ENCODE results near the gene CDR2L. TPM values are rescaled to one million over a fixed set of nuclear protein-coding genes. Genes with fewer than 3 reads are reported as not detected.

CDR2L gene
- total RNA-seq, 1 donor from 2014 or later: 1.1 TPM

DNA sequence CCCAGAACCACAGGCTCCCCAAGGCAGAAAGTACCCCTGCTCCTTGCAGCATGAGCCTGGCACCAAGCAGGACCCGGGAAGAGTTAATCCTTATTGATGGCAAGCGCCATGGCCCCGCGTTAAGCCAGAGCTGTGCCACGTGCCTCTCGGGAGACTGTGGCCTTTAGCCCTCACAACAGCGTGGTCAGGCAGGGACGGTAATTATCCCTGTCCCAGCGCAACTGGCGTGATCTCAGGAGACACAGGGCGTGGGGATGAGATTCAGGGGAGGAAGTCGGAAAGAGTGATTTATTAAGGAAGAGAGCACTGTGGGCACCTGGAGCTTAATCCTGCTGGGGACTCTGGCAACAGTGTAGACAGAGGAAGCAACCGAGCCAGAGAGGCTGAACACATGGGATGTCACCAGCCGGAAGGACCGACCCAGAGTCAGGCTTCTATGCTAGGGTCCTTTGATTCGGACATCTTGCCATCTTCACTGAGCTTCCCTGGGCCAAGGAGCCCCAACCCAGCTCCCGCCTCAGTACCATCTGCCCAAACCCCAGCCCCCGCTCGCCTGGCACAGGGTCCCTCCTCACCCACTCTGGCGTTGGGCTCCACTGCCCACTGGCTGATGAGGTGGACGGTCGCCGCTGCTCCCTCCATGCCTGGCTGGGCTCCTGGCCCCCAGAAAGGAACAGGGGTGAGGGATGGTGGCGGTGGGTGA, 34.9 kb upstream of the CDR2L start:
- Mint-ChIP-seq H3K4me1 (ENCODE audit: low read depth) (no peaks in the 10 kb centered on the region), H3K4me3 (no peak overlapping the region), H3K36me3 (ENCODE audit: low read depth) (no peaks in the 10 kb centered on the region), H3K9me3 (no peaks in the 10 kb centered on the region), H3K27ac (no peak overlapping the region), H3K27me3 (ENCODE audit: insufficient read depth) (peaks cover 3% of the 10 kb centered on the region)
- no peak for DNase-seq (ENCODE audit: low spot score)
- intact Hi-C loops (cut with micrococcal nuclease): no loop called here

DNA sequence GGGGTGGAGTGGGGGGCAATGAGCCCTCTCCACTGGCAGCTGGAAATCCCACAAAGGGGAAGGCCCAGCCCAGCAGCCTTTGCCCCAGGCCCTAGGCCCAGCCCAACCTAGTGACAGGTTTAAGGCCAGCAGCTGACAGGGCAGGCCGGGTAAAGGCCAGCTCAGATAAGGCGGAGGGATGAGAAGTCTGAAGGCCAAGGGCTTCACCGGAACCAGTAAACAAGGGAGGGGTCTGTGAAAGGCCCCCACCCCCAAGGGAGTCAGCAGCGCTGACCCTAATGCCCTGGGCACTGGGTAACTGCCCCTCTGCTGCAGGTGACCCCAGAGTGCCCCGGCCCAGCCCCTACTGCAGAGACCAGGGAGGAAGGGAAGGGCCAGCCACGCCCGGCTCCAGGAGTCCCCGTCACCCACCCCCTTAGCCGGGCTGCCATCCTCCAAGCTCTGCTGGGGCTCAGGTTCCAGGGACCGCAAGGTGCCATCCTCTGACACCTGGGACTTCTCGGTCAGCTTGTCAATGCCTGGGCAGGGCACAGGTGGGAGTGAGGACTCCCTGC, 34.2 kb upstream of the CDR2L start:
- Mint-ChIP-seq H3K4me1 (ENCODE audit: low read depth) (no peaks in the 10 kb centered on the region), H3K4me3 (no peak overlapping the region), H3K36me3 (ENCODE audit: low read depth) (no peaks in the 10 kb centered on the region), H3K9me3 (no peaks in the 10 kb centered on the region), H3K27ac (no peak overlapping the region), H3K27me3 (ENCODE audit: insufficient read depth) (peaks cover 7% of the 10 kb centered on the region)
- intact Hi-C loops (cut with micrococcal nuclease): no loop called here
- no peak for DNase-seq (ENCODE audit: low spot score)

DNA sequence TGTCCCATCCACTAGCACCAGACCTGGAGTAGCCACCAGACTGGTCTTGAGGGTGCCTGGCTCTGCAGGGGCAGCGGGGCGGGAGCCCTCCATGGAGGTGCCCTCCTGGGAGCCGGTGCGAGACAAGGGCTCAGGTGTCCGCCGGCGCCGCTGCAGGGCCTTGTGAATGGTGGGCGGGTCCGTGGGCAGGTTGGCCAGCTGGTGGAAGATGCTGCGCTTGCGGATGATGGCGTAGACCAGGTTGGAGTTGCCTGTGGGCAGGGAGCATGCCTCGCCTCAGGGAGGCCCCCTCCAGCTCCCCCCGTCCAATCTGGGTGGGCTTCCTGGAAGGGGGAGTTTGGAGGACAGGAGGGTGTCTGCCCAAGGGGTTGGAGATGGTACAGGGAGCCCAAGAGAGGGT, 33.3 kb upstream of the CDR2L start:
- DNase-seq (ENCODE audit: low spot score): no peak
- intact Hi-C loops (cut with micrococcal nuclease): no loop called here
- H3K27me3 Mint-ChIP-seq (ENCODE audit: insufficient read depth): peaks cover 8% of the 10 kb centered on the region
- no peaks in the 10 kb centered on the region for H3K36me3 Mint-ChIP-seq (ENCODE audit: low read depth)
- H3K4me3 Mint-ChIP-seq: no peak overlapping the region
- H3K4me1 Mint-ChIP-seq (ENCODE audit: low read depth): no peaks in the 10 kb centered on the region
- no peaks in the 10 kb centered on the region for H3K9me3 Mint-ChIP-seq
- no peak overlapping the region for H3K27ac Mint-ChIP-seq

DNA sequence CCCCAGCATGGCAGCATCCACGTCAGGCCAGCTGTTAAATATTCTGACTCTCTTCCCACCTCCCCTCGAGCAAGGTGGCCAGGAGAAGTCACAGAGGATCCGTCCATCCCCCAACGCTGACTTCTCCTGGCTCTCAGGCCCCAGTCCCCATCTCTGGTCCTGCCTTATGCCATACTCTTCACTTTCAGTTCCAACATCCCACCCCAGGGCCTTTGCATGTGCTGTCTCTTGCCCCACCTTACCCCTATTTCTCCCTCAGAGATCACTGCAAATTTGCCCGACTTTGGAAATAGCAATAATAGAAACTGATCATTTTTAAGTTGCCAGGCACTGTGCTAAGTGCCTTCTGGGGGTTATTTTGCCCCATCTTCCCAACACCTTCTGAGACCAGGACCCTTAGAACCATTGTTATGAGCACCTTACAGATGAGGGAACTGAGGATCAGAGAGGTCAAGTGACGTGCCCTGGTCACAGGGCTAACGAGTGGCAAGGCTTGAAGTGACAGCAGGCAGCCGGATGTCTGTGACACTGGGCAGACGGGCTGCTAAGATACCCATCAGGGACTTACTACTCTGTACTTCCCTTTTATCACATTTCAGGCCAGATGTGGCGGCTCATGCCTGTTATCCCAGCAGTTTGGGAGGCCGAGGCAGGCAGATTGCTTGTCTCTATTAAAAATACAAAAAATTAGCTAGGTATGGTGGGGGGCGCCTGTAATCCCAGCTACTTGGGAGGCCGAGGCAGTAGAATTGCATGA, 32.6 kb upstream of the CDR2L start:
- Mint-ChIP-seq H3K36me3 (ENCODE audit: low read depth) (no peaks in the 10 kb centered on the region), H3K9me3 (no peaks in the 10 kb centered on the region), H3K27ac (no peak overlapping the region), H3K4me3 (no peak overlapping the region), H3K27me3 (ENCODE audit: insufficient read depth) (peaks cover 8% of the 10 kb centered on the region), H3K4me1 (ENCODE audit: low read depth) (no peaks in the 10 kb centered on the region)
- DNase-seq (ENCODE audit: low spot score): no peak
- intact Hi-C loops (cut with micrococcal nuclease): no loop called here

DNA sequence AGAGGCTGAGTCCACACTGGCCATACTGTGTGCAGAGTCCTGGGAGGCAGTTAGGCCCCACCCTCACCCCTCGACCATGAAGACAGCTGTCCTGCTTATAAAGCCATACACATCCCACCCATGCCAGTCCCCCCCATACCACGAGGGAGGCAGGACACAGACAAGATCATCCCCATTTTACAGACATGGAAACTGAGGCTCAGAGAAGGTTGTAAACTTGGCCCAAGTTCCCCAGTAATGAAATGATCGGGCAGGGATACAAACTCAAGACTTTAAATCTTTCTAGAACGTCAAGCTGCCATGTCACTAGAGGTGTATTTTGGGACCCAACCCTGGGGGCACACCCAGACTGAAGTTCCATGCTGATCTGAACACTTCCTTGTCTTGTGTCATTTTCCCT, 31.3 kb upstream of the CDR2L start:
- H3K36me3 Mint-ChIP-seq (ENCODE audit: low read depth): no peaks in the 10 kb centered on the region
- H3K4me3 Mint-ChIP-seq: no peak overlapping the region
- peaks cover 8% of the 10 kb centered on the region for H3K27me3 Mint-ChIP-seq (ENCODE audit: insufficient read depth)
- intact Hi-C loops (cut with micrococcal nuclease): no loop called here
- H3K27ac Mint-ChIP-seq: no peak overlapping the region
- DNase-seq (ENCODE audit: low spot score): no peak
- no peaks in the 10 kb centered on the region for H3K9me3 Mint-ChIP-seq
- H3K4me1 Mint-ChIP-seq (ENCODE audit: low read depth): no peaks in the 10 kb centered on the region

DNA sequence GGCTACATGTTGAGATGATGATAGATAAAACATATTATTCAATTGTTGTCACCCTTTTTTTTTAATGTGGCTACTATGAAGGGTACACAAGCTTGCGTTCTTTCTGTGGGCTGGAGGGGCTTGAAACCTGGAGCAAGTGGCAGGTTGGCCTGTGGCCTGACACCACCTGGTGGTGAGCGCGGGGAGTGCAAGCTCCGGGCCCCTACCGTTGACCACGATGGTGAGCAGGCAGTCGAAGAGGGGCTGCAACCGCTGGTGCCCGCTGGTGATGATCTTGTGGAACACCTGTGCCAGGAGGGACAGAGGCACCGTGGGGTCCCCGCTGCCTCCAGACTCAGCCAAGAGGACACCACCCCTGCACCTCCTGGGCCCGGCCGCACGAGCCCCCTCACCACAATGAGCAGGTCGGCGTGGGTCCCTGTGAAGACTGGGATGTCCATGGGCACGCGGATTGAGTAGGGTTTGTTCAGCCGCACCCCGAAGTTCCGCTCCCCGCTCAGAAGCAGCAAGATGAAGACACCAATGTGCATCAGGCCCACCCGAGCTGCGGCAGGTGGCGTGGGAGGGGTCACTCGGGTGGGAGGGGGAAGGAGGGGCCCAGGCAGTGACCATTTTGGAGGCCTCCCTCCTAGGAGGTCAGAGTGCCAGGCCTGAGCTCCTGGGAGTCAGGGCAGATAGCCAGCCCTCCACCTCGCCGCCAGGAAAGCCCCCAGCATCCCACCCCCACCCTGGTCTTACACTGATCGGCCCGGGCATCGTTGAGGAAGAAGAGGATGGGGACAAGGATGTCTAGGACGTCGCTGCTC, 29.3 kb upstream of the CDR2L start:
- H3K27ac Mint-ChIP-seq: no peak overlapping the region
- no peak overlapping the region for H3K4me3 Mint-ChIP-seq
- H3K9me3 Mint-ChIP-seq: no peaks in the 10 kb centered on the region
- no peaks in the 10 kb centered on the region for H3K36me3 Mint-ChIP-seq (ENCODE audit: low read depth)
- intact Hi-C loops (cut with micrococcal nuclease): loop anchor here (1.0 kb wide), 1 partner anchor 35 kb away; the partner anchor contains the start of gene USH1G
- H3K27me3 Mint-ChIP-seq (ENCODE audit: insufficient read depth): peaks cover 8% of the 10 kb centered on the region
- H3K4me1 Mint-ChIP-seq (ENCODE audit: low read depth): no peaks in the 10 kb centered on the region
- peak; percentile 65 for DNase-seq (ENCODE audit: low spot score)

DNA sequence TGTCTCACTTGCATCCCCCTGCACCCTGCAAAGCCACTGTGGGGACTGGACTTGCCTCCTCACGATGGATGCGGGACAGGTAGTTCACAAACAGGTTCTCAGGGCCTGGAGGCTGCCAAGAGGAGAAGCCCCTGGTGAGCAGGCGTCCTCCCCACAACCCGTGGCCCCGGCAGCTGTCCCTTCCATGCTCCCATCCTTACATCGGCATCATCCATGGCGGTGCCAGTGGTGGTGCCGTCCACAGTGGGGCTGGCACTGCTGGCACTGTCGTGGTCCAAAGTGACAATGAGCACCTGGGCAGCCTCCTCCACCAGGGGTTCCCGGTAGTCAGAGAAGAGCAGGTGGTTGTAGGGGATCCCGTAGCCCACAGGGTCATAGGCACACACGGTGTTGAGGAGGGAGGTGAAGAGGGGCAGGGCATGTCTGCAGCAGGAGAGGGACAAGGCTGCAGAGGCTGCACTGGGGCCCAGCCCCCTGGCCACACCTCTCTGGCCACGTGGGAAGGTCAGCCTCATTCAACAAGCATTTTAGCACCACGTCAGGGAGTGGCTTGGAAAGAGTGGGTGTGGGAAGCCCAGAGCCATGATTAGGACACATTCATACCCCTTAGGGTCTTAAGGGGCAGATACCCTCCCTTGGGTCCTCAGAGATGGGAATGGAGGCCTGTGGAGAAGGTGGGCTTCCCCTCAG, 27.5 kb upstream of the CDR2L start:
- no peak overlapping the region for H3K4me3 Mint-ChIP-seq
- peaks cover 8% of the 10 kb centered on the region for H3K27me3 Mint-ChIP-seq (ENCODE audit: insufficient read depth)
- H3K27ac Mint-ChIP-seq: no peak overlapping the region
- no peak for DNase-seq (ENCODE audit: low spot score)
- intact Hi-C loops (cut with micrococcal nuclease): loop anchor here (2.0 to 5.0 kb wide), 5 partner anchors 73 to 303 kb away; partner anchors contain the start of gene ARMC7
- no peaks in the 10 kb centered on the region for H3K9me3 Mint-ChIP-seq
- H3K4me1 Mint-ChIP-seq (ENCODE audit: low read depth): no peaks in the 10 kb centered on the region
- H3K36me3 Mint-ChIP-seq (ENCODE audit: low read depth): no peaks in the 10 kb centered on the region

DNA sequence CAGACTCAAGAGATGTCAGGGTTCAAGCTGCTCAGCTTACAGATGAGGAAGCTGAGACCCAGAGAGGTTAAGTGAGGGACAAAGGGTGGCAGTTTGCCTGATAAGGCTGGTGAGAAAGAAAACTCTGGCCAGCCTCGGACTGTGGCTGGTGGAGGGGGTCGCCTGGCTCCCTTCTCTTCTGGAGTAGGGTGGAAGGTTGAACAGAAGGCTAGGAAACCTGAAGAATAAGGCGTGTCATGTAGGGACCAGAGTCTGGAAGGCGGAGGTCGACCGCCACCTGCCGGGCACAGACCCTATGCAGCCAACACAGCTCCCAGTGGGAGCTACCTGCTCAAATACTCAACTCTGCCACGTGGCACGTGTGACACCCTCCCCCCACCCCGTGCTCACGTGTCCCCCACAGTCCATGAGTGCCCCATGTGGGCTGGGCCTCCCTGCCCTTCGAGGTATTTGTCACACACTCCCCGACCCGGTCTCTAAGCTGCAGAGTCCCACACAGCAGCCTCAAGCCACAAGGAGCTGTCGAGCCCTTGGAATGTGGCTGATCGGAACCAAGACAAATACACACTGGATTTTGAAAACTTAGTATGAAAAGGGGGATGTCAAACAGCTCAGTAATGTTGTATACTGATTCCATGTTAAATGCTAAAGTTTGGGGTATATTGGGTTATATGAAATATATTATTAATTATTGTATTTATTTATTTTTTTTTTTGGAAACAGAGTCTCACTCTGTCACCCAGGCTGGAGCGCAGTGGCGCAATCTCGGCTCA, 26.7 kb upstream of the CDR2L start:
- peaks cover 8% of the 10 kb centered on the region for H3K27me3 Mint-ChIP-seq (ENCODE audit: insufficient read depth)
- no peaks in the 10 kb centered on the region for H3K9me3 Mint-ChIP-seq
- no peak overlapping the region for H3K27ac Mint-ChIP-seq
- H3K4me3 Mint-ChIP-seq: no peak overlapping the region
- intact Hi-C loops (cut with micrococcal nuclease): loop anchor here (1.0 to 5.0 kb wide), 9 partner anchors 52 to 452 kb away; partner anchors contain the start of genes ARMC7, MRPL58 and NT5C
- H3K4me1 Mint-ChIP-seq (ENCODE audit: low read depth): no peaks in the 10 kb centered on the region
- H3K36me3 Mint-ChIP-seq (ENCODE audit: low read depth): no peaks in the 10 kb centered on the region
- no peak for DNase-seq (ENCODE audit: low spot score)

DNA sequence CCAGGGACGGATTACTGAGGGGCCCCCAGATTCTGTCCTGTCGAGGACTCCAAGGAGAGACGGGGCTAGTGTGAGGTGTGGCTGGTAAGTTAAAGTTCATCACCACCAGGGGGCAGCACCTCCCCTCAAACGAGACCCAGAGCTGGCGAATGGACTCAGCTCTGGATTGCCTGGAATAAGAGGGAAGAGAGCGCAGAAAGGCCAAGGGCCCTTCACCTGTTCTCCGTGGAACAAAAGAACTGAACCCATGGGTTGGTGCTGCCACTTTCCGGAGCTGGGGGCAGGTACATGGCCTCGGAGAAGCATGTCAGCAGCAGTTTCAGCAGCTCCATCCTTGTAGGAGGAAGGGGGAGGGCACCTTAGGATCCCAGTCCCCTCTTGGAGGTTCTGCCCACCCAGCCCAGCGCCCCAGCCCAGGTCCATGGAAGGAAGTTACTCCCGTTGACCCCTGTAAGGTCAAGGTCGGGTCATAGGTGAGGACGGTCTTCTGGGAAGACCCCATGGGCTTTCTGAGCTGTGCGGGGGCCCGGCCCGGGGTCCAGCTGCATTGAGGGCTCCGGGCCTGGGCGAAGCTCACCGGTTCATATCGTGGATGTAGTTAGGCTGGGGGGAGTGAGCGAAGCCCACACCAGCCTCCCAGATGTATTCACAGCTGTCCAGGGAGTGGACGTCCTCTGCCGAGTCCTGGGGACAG, 25.6 kb upstream of the CDR2L start:
- H3K9me3 Mint-ChIP-seq: no peaks in the 10 kb centered on the region
- H3K4me3 Mint-ChIP-seq: no peak overlapping the region
- H3K36me3 Mint-ChIP-seq (ENCODE audit: low read depth): no peaks in the 10 kb centered on the region
- peak; percentile 70 for DNase-seq (ENCODE audit: low spot score)
- no peaks in the 10 kb centered on the region for H3K4me1 Mint-ChIP-seq (ENCODE audit: low read depth)
- peaks cover 7% of the 10 kb centered on the region for H3K27me3 Mint-ChIP-seq (ENCODE audit: insufficient read depth)
- intact Hi-C loops (cut with micrococcal nuclease): loop anchor here (1.0 to 5.0 kb wide), 9 partner anchors 50 to 450 kb away; partner anchors contain the start of genes ARMC7, MRPL58 and NT5C
- no peak overlapping the region for H3K27ac Mint-ChIP-seq

DNA sequence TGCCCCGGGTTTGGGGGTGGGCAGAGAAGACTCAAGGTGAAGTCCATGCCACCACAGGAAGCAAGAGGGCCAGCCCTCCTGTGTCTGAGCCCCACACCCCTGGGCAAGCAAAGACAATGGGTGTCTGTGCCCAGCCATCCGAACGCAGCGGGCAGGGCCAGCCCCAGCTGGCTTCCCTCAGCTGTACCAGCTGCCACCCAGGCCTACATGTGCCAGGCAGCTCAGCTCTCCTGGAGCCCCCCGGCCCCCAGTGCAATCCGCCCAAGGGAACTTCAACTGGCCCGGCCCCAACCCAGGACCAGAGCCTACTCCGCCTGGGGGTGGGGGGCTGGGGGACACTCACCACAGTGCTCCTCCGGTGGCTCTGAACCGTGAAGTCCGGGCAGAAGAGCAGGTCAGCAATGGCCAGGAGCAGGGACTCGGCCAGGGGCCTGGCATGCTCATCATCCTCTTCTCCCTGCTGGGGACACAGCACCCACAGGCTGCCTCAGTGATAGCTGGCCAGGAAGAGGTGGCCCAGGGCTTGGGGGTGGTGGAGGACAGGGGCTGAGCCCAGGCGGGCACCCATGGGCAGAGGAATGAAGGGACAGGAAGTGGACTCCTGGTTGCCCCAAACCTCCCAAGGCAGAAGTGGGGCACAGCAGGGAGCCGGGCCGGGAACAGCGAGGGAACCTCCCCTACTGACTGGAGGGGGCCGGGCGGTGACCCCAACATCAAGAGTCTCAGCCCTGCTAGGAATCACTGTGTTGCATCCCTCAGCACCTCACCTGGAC, 24.6 kb upstream of the CDR2L start:
- Mint-ChIP-seq H3K36me3 (ENCODE audit: low read depth) (no peaks in the 10 kb centered on the region), H3K27me3 (ENCODE audit: insufficient read depth) (peaks cover 4% of the 10 kb centered on the region), H3K4me1 (ENCODE audit: low read depth) (no peaks in the 10 kb centered on the region), H3K4me3 (no peak overlapping the region), H3K9me3 (no peaks in the 10 kb centered on the region), H3K27ac (no peak overlapping the region)
- DNase-seq (ENCODE audit: low spot score): no peak
- intact Hi-C loops (cut with micrococcal nuclease): loop anchor here (5.0 kb wide), 1 partner anchor 144 kb away; the partner anchor contains the start of gene ARMC7

DNA sequence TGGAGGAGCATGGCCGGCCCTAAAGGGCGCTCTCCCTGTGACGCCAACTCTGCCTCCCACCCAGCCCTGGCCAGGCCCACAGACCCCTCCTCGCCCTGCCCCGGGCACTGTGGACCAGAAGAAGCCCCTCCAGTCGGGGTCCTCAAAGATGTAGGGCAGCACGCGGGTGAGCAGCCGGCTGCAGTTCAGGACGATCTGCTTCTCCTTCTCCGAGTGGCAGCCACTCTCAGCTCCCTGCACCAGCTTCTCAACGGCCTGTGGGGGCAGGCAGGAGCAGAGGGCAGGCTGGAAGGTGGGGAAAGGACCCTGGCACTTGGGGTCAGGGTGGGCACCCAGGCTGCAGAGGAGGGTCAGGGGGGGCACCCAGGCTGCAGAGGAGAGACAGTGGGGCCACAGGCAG, 23.8 kb upstream of the CDR2L start:
- no peak for DNase-seq (ENCODE audit: low spot score)
- H3K27me3 Mint-ChIP-seq (ENCODE audit: insufficient read depth): no peaks in the 10 kb centered on the region
- no peaks in the 10 kb centered on the region for H3K9me3 Mint-ChIP-seq
- H3K36me3 Mint-ChIP-seq (ENCODE audit: low read depth): no peaks in the 10 kb centered on the region
- no peak overlapping the region for H3K27ac Mint-ChIP-seq
- H3K4me3 Mint-ChIP-seq: no peak overlapping the region
- intact Hi-C loops (cut with micrococcal nuclease): loop anchor here (5.0 kb wide), 1 partner anchor 144 kb away; the partner anchor contains the start of gene ARMC7
- no peaks in the 10 kb centered on the region for H3K4me1 Mint-ChIP-seq (ENCODE audit: low read depth)
